A549 (cell line): ENCODE measurements around the gene CLIP1. TPM values are rescaled to one million over a fixed set of nuclear protein-coding genes. Genes with fewer than 3 reads are reported as not detected.

Experiments used
- ATAC-seq, 2 experiments: fragments of 200-7000 bp in 1 of 2; fragments of >200 bp in 1 of 2; cut with Nextera tagmentation in 1 of 2; cut with Tn5 transposase in 1 of 2; 3 replicates each; pipeline versions ENCODE4 v1.8.0 to v1.9.1; 2018 to 2020; ENCODE audit warnings: mild to moderate bottlenecking in 1 of 2, moderate library complexity in 1 of 2
- CTCF ChIA-PET: fragments of 300-600 bp; sonication (Branson Sonifier 250); formaldehyde crosslinking; extraction: SDS; loops from one replicate; lab custom pipeline; 2021; ENCODE audit warnings: antibody characterized with exemption, inconsistent platforms; lab: Yijun Ruan, JAX
- POLR2A ChIA-PET: fragments of 350-600 bp; formaldehyde crosslinking; extraction: SDS; loops from one replicate; lab custom pipeline; 2021; ENCODE audit warnings: antibody characterized with exemption, inconsistent platforms; lab: Yijun Ruan, JAX
- DNase-seq, 2 experiments: peaks; one replicate each; pipeline versions ENCODE4 v3.0.0 to v3.0.0-alpha.2; 2011 to 2016; ENCODE audit warnings: low read depth in 1 of 2, low spot score in 1 of 2
- FAIRE-seq: peaks from 2 replicates; lab custom pipeline; 2011; peaks lifted over from hg19 to GRCh38; lab: Jason Lieb, UNC
- H3K27ac ChIP-seq, 2 experiments: fragments of >200 bp; sonication (Bioruptor Twin); formaldehyde crosslinking; 3 replicates each; pipeline ENCODE4 v1.5.1; 2016 to 2017
- H3K4me1 ChIP-seq: fragments of >200 bp; sonication (Bioruptor Twin); formaldehyde crosslinking; 3 replicates; pipeline ENCODE4 v1.6.1; 2016
- H3K4me2 ChIP-seq: fragments of >200 bp; sonication (Bioruptor Twin); formaldehyde crosslinking; 3 replicates; pipeline ENCODE4 v1.6.1; 2016
- H3K4me3 ChIP-seq: fragments of >200 bp; sonication (Bioruptor Twin); formaldehyde crosslinking; 3 replicates; pipeline ENCODE4 v1.5.1; 2016
- H3K9me3 ChIP-seq: fragments of >200 bp; sonication (Bioruptor Twin); formaldehyde crosslinking; 3 replicates; pipeline ENCODE4 v1.6.1; 2016
- CBX2 ChIP-seq: fragments of 200-600 bp; sonication (generic); IDR thresholded peaks from 2 replicates; pipeline ENCODE4 v1.6.1; 2016; ENCODE audit warnings: low read depth, mild to moderate bottlenecking, borderline replicate concordance
- CBX8 ChIP-seq: fragments of 200-600 bp; sonication (generic); IDR thresholded peaks from 2 replicates; pipeline ENCODE4 v1.6.1; 2016
- CEBPB ChIP-seq, 2 experiments: fragments of >200 bp in 1 of 2; sonication (Bioruptor Twin) in 1 of 2; formaldehyde crosslinking in 1 of 2; IDR thresholded peaks; 2 replicates each; pipeline ENCODE4 v1.6.1; 2012 to 2016
- CHD2 ChIP-seq: fragments of 150-350 bp; IDR thresholded peaks from 2 replicates; pipeline ENCODE4 v1.6.1; 2014; ENCODE audit warnings: low read length; ENCODE audit not compliant: partially characterized antibody
- EHMT2 ChIP-seq: fragments of 200-600 bp; sonication (generic); IDR thresholded peaks from 2 replicates; pipeline ENCODE4 v1.6.1; 2016; ENCODE audit warnings: antibody characterized with exemption, low read depth, mild to moderate bottlenecking, moderate library complexity
- FOSB ChIP-seq: fragments of 250-450 bp; sonication (Bioruptor Pico); IDR thresholded peaks from 2 replicates; pipeline ENCODE4 v1.5.0; 2020; ENCODE audit warnings: mild to moderate bottlenecking, moderate library complexity
- FOXS1 ChIP-seq: fragments of 250-450 bp; sonication (Bioruptor Pico); IDR thresholded peaks from 2 replicates; pipeline ENCODE4 v1.5.0; 2020; ENCODE audit warnings: mild to moderate bottlenecking, moderate library complexity
- GATA3 ChIP-seq: IDR thresholded peaks from 2 replicates; pipeline ENCODE4 v1.6.1; 2012; ENCODE audit warnings: borderline replicate concordance
- HOXB5 ChIP-seq: fragments of 250-450 bp; sonication (Bioruptor Pico); IDR thresholded peaks from 2 replicates; pipeline ENCODE4 v1.5.0; 2020; ENCODE audit warnings: mild to moderate bottlenecking, moderate library complexity
- JUN ChIP-seq, 2 experiments: fragments of >200 bp; sonication (Bioruptor Twin); formaldehyde crosslinking; IDR thresholded peaks; 2 replicates in 1 of 2; 3 replicates in 1 of 2; pipeline ENCODE4 v1.6.1; 2016 to 2017
- KDM1A ChIP-seq: fragments of 200-600 bp; sonication (generic); IDR thresholded peaks from 2 replicates; pipeline ENCODE4 v1.6.1; 2016; ENCODE audit warnings: low read depth, mild to moderate bottlenecking
- KDM5A ChIP-seq: fragments of 200-600 bp; sonication (generic); IDR thresholded peaks from 2 replicates; pipeline ENCODE4 v1.6.1; 2016; ENCODE audit warnings: antibody characterized with exemption, mild to moderate bottlenecking
- NFE2L2 ChIP-seq: fragments of 150-350 bp; conservative IDR thresholded peaks from 2 replicates; pipeline ENCODE4 v1.6.1; 2014; ENCODE audit warnings: low read length
- NR3C1 ChIP-seq: fragments of >200 bp; sonication (Bioruptor Twin); formaldehyde crosslinking; IDR thresholded peaks from 3 replicates; pipeline ENCODE4 v1.6.1; 2017
- PHF8 ChIP-seq: fragments of 200-600 bp; sonication (generic); IDR thresholded peaks from 2 replicates; pipeline ENCODE4 v1.6.1; 2016; ENCODE audit warnings: low read depth, mild to moderate bottlenecking, antibody characterized with exemption, moderate library complexity, borderline replicate concordance
- POLR2A ChIP-seq: IDR thresholded peaks from 2 replicates; pipeline ENCODE4 v1.6.1; 2012; ENCODE audit warnings: mild to moderate bottlenecking, low read length
- RCOR1 ChIP-seq: fragments of 150-350 bp; IDR thresholded peaks from 2 replicates; pipeline ENCODE4 v1.6.1; 2014; ENCODE audit warnings: antibody characterized with exemption, low read length, low read depth
- SMC3 ChIP-seq: fragments of >200 bp; sonication (Bioruptor Twin); formaldehyde crosslinking; IDR thresholded peaks from 3 replicates; pipeline ENCODE4 v1.6.1; 2018; ENCODE audit warnings: inconsistent platforms
- ZC3H11A ChIP-seq: fragments of 450-650 bp; IDR thresholded peaks from 2 replicates; pipeline ENCODE4 v1.6.1; 2014; ENCODE audit warnings: antibody characterized with exemption, mild to moderate bottlenecking
- ZFP36 ChIP-seq: fragments of 450-650 bp; IDR thresholded peaks from 2 replicates; pipeline ENCODE4 v1.6.1; 2014; ENCODE audit warnings: borderline replicate concordance; ENCODE audit not compliant: partially characterized antibody
- ZNF302 ChIP-seq: fragments of 250-450 bp; sonication (Bioruptor Pico); IDR thresholded peaks from 2 replicates; pipeline ENCODE4 v1.9.0; 2021; ENCODE audit warnings: inconsistent platforms, mild to moderate bottlenecking, moderate library complexity
- WGBS: methylation state at CpG from one replicate; pipeline ENCODE4 v1.1.6; 2017; ENCODE audit errors: missing lambda C conversion rate; 5-methylcytosine and 5-hydroxymethylcytosine counted together
- polyA plus RNA-seq, 4 experiments: library from polyadenylated mRNA; depleted of rRNA in 3 of 4; stranded (reverse); fragments of >200 nt; fragmentation: RNase III in 1 of 4; extraction: RNeasy Plus Mini Kit Qiagen cat#74134 plus additional on column Dnase treatment in 1 of 4; gene quantifications; 2 replicates in 3 of 4; 3 replicates in 1 of 4; pipeline ENCODE4 v1.2.3, GENCODE V29; 2011 to 2017
- TF ChIP-seq, protein P1 (sequence below): fragments of >200 bp; sonication (Bioruptor Twin); formaldehyde crosslinking; IDR thresholded peaks from 3 replicates; pipeline ENCODE4 v1.5.1; 2016
- TF ChIP-seq, protein P2 (sequence below): fragments of 250-450 bp; sonication (Bioruptor Pico); IDR thresholded peaks from 2 replicates; pipeline ENCODE4 v1.5.0; 2021; ENCODE audit warnings: mild to moderate bottlenecking, moderate library complexity, borderline replicate concordance
- TF ChIP-seq, protein P3 (sequence below): fragments of 200-600 bp; sonication (generic); IDR thresholded peaks from 2 replicates; pipeline ENCODE4 v1.6.1; 2016; ENCODE audit warnings: antibody characterized with exemption, mild to moderate bottlenecking, moderate library complexity
- TF ChIP-seq, protein P4 (sequence below): fragments of 150-350 bp; IDR thresholded peaks from 2 replicates; pipeline ENCODE4 v1.6.1; 2014; ENCODE audit warnings: low read depth, mild to moderate bottlenecking, low read length
- TF ChIP-seq, protein P5 (sequence below): fragments of >200 bp; sonication (Bioruptor Twin); formaldehyde crosslinking; IDR thresholded peaks from 3 replicates; pipeline ENCODE4 v1.6.1; 2016

Gene CLIP1
- polyA plus RNA-seq, 2 of the 4 experiments (the other 2 are of a cell fraction): 43.0 to 133 TPM

DNA sequence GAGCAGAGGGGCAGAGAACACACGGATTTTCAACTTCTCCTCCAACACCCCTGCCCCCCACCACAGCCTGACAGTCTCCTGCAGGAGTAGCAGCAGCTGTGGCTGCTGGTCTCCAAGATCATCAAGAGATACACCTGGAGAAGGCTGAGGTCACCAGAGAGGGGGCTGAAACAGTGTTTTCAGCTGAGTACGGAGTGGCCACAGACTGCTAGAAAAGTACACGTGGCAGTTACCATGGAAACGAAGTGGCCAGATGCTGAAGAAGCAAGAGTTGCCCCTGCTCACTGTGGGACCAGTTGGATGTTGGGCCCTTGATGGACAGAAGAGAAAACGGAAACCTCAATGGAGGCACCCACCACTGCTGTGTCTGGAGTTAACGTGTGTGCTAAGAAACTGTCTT lies 191.7 kb downstream of the CLIP1 start:
- ATAC-seq (no peak), DNase-seq (no peak), FAIRE-seq (no peak)
- no peaks in the 10 kb centered on the region for H3K9me3 ChIP-seq
- ChIA-PET CTCF (interaction anchor here (0.5 kb wide), 1 partner anchor 19 kb away, joined by 3 read pairs; no protein-coding TSS in a partner anchor), POLR2A (no interaction called here)
- peaks cover 7% of the 10 kb centered on the region; the same call in 2 of the 3 replicates for H3K4me1 ChIP-seq
- H3K27ac ChIP-seq: no peak overlapping the region
- no peak for TF ChIP-seq ZC3H11A
- TF ChIP-seq, protein P1, sequence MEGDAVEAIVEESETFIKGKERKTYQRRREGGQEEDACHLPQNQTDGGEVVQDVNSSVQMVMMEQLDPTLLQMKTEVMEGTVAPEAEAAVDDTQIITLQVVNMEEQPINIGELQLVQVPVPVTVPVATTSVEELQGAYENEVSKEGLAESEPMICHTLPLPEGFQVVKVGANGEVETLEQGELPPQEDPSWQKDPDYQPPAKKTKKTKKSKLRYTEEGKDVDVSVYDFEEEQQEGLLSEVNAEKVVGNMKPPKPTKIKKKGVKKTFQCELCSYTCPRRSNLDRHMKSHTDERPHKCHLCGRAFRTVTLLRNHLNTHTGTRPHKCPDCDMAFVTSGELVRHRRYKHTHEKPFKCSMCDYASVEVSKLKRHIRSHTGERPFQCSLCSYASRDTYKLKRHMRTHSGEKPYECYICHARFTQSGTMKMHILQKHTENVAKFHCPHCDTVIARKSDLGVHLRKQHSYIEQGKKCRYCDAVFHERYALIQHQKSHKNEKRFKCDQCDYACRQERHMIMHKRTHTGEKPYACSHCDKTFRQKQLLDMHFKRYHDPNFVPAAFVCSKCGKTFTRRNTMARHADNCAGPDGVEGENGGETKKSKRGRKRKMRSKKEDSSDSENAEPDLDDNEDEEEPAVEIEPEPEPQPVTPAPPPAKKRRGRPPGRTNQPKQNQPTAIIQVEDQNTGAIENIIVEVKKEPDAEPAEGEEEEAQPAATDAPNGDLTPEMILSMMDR: no peak
- TF ChIP-seq NR3C1: no peak
- TF ChIP-seq FOSB (CRISPR knock-in tag): no peak
- no peak for TF ChIP-seq GATA3
- no peak for TF ChIP-seq ZNF302 (CRISPR knock-in tag)
- no peak for TF ChIP-seq KDM1A
- TF ChIP-seq JUN (IDR thresholded peaks at IDR 0.05): no peak
- no peak for TF ChIP-seq HOXB5 (CRISPR knock-in tag)
- TF ChIP-seq EHMT2: no peak
- TF ChIP-seq POLR2A: no peak
- TF ChIP-seq PHF8: no peak
- no peak for TF ChIP-seq CEBPB (IDR thresholded peaks at IDR 0.05)
- TF ChIP-seq CBX2: no peak
- TF ChIP-seq FOXS1 (CRISPR knock-in tag): no peak
- 61% methylated on average over 6 of the region's 6 CpGs for WGBS
- no peak overlapping the region for H3K4me2 ChIP-seq
- no peak overlapping the region for H3K4me3 ChIP-seq

DNA sequence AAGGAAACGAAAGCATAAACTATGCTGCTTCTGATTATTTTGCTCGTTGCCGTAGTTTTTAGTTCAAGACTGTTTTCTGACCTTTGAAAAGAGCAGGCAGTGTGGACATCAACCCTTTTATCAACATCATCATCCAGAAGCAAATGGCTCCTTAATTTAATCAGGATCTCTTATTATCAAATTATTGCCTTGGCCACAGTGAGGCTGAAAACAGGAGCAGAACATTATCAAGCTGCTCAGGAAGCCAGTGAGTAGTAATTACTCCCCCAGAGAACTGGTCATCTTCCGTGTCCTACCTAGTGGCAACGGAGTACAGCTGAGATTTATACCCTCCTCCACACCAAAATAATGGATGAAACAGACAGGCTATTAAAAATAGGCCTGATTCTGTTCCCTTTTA lies 194.4 kb downstream of the CLIP1 start:
- no peak overlapping the region for H3K4me2 ChIP-seq
- FAIRE-seq: no peak
- no peak for TF ChIP-seq KDM5A
- TF ChIP-seq CBX8: no peak
- TF ChIP-seq, protein P2, sequence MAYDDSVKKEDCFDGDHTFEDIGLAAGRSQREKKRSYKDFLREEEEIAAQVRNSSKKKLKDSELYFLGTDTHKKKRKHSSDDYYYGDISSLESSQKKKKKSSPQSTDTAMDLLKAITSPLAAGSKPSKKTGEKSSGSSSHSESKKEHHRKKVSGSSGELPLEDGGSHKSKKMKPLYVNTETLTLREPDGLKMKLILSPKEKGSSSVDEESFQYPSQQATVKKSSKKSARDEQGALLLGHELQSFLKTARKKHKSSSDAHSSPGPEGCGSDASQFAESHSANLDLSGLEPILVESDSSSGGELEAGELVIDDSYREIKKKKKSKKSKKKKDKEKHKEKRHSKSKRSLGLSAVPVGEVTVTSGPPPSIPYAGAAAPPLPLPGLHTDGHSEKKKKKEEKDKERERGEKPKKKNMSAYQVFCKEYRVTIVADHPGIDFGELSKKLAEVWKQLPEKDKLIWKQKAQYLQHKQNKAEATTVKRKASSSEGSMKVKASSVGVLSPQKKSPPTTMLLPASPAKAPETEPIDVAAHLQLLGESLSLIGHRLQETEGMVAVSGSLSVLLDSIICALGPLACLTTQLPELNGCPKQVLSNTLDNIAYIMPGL (CRISPR knock-in tag): no peak
- TF ChIP-seq, protein P3, sequence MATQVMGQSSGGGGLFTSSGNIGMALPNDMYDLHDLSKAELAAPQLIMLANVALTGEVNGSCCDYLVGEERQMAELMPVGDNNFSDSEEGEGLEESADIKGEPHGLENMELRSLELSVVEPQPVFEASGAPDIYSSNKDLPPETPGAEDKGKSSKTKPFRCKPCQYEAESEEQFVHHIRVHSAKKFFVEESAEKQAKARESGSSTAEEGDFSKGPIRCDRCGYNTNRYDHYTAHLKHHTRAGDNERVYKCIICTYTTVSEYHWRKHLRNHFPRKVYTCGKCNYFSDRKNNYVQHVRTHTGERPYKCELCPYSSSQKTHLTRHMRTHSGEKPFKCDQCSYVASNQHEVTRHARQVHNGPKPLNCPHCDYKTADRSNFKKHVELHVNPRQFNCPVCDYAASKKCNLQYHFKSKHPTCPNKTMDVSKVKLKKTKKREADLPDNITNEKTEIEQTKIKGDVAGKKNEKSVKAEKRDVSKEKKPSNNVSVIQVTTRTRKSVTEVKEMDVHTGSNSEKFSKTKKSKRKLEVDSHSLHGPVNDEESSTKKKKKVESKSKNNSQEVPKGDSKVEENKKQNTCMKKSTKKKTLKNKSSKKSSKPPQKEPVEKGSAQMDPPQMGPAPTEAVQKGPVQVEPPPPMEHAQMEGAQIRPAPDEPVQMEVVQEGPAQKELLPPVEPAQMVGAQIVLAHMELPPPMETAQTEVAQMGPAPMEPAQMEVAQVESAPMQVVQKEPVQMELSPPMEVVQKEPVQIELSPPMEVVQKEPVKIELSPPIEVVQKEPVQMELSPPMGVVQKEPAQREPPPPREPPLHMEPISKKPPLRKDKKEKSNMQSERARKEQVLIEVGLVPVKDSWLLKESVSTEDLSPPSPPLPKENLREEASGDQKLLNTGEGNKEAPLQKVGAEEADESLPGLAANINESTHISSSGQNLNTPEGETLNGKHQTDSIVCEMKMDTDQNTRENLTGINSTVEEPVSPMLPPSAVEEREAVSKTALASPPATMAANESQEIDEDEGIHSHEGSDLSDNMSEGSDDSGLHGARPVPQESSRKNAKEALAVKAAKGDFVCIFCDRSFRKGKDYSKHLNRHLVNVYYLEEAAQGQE: no peak
- TF ChIP-seq KDM1A: no peak
- TF ChIP-seq RCOR1: no peak
- no peak for TF ChIP-seq GATA3
- TF ChIP-seq, protein P4, sequence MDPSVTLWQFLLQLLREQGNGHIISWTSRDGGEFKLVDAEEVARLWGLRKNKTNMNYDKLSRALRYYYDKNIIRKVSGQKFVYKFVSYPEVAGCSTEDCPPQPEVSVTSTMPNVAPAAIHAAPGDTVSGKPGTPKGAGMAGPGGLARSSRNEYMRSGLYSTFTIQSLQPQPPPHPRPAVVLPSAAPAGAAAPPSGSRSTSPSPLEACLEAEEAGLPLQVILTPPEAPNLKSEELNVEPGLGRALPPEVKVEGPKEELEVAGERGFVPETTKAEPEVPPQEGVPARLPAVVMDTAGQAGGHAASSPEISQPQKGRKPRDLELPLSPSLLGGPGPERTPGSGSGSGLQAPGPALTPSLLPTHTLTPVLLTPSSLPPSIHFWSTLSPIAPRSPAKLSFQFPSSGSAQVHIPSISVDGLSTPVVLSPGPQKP: no peak
- TF ChIP-seq NR3C1: no peak
- TF ChIP-seq CBX2: no peak
- TF ChIP-seq CEBPB (IDR thresholded peaks at IDR 0.05): no peak
- TF ChIP-seq ZFP36: no peak
- no peak for TF ChIP-seq CHD2
- TF ChIP-seq SMC3: no peak
- TF ChIP-seq, protein P5, sequence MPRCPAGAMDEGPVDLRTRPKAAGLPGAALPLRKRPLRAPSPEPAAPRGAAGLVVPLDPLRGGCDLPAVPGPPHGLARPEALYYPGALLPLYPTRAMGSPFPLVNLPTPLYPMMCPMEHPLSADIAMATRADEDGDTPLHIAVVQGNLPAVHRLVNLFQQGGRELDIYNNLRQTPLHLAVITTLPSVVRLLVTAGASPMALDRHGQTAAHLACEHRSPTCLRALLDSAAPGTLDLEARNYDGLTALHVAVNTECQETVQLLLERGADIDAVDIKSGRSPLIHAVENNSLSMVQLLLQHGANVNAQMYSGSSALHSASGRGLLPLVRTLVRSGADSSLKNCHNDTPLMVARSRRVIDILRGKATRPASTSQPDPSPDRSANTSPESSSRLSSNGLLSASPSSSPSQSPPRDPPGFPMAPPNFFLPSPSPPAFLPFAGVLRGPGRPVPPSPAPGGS: no peak
- no peak for TF ChIP-seq NFE2L2
- ATAC-seq: no peak
- DNase-seq: no peak
- ChIA-PET CTCF (interaction anchor here (1.0 to 1.6 kb wide), 2 partner anchors 12 to 38 kb away, joined by 3 to 4 read pairs; no protein-coding TSS in a partner anchor), POLR2A (no interaction called here)
- H3K9me3 ChIP-seq: no peaks in the 10 kb centered on the region
- H3K4me1 ChIP-seq: peaks cover 15% of the 10 kb centered on the region
- 81% methylated on average over 5 of the region's 5 CpGs for WGBS
- H3K4me3 ChIP-seq: no peak overlapping the region
- no peak overlapping the region for H3K27ac ChIP-seq
